Astrocyte (in vitro differentiated cells and primary cell): ENCODE data around the gene MAP4K2. TPM values are rescaled to one million over a fixed set of nuclear protein-coding genes. Genes with fewer than 3 reads are reported as not detected.

ENCODE experiments used
- DNase-seq: peaks from one replicate; pipeline ENCODE4 v3.0.0-alpha.2; 2010; ENCODE audit warnings: low read depth
- FAIRE-seq: peaks from 2 replicates; lab custom pipeline; 2011; peaks lifted over from hg19 to GRCh38; lab: Jason Lieb, UNC
- H2AFZ ChIP-seq: 2 replicates; pipeline ENCODE4 v1.6.0; 2012; ENCODE audit warnings: low read depth, low read length, inconsistent platforms
- H3K27ac ChIP-seq: 2 replicates; pipeline ENCODE4 v1.5.1; 2011; ENCODE audit warnings: low read depth, low read length, inconsistent platforms
- H3K27me3 ChIP-seq: 2 replicates; pipeline ENCODE4 v1.6.0; 2011; ENCODE audit warnings: low read length, inconsistent platforms; ENCODE audit not compliant: insufficient read depth
- H3K36me3 ChIP-seq: 2 replicates; pipeline ENCODE4 v1.5.1; 2011; ENCODE audit warnings: low read length, inconsistent platforms; ENCODE audit not compliant: insufficient read depth
- H3K4me1 ChIP-seq: 2 replicates; pipeline ENCODE4 v1.5.1; 2011; ENCODE audit warnings: low read length, inconsistent platforms; ENCODE audit not compliant: insufficient read depth
- H3K4me2 ChIP-seq: 2 replicates; pipeline ENCODE4 v1.6.0; 2012; ENCODE audit warnings: low read length, inconsistent platforms
- H3K4me3 ChIP-seq: 2 replicates; pipeline ENCODE4 v1.5.1; 2011; ENCODE audit warnings: low read depth, mild to moderate bottlenecking, low read length, inconsistent platforms; ENCODE audit not compliant: insufficient read depth
- H3K79me2 ChIP-seq: 2 replicates; pipeline ENCODE4 v1.6.0; 2012; ENCODE audit warnings: mild to moderate bottlenecking, low read length, inconsistent platforms; ENCODE audit not compliant: insufficient read depth
- H3K9ac ChIP-seq: 2 replicates; pipeline ENCODE4 v1.6.0; 2012; ENCODE audit warnings: mild to moderate bottlenecking, low read length, inconsistent platforms
- H3K9me3 ChIP-seq: 2 replicates; pipeline ENCODE4 v1.5.1; 2012; ENCODE audit warnings: low read depth, mild to moderate bottlenecking, low read length, inconsistent platforms; ENCODE audit not compliant: insufficient read depth
- H4K20me1 ChIP-seq: 2 replicates; pipeline ENCODE4 v1.6.0; 2012; ENCODE audit warnings: low read length, inconsistent platforms; ENCODE audit not compliant: insufficient read depth
- H3K27ac Mint-ChIP-seq: one replicate; pipeline ENCODE4 v1.8.0; 2021; ENCODE audit warnings: mild to moderate bottlenecking, mixed read lengths; ENCODE audit not compliant: unreplicated experiment
- H3K27me3 Mint-ChIP-seq: one replicate; pipeline ENCODE4 v1.8.0; 2021; ENCODE audit warnings: low read depth, mixed read lengths; ENCODE audit not compliant: unreplicated experiment
- H3K36me3 Mint-ChIP-seq: one replicate; pipeline ENCODE4 v1.8.0; 2021; ENCODE audit warnings: low read depth, mixed read lengths; ENCODE audit not compliant: unreplicated experiment
- H3K4me1 Mint-ChIP-seq: one replicate; pipeline ENCODE4 v1.8.0; 2021; ENCODE audit warnings: low read depth, mixed read lengths; ENCODE audit not compliant: unreplicated experiment
- H3K4me3 Mint-ChIP-seq: one replicate; pipeline ENCODE4 v1.8.0; 2021; ENCODE audit warnings: mild to moderate bottlenecking, moderate library complexity, mixed read lengths; ENCODE audit not compliant: unreplicated experiment
- H3K9me3 Mint-ChIP-seq: one replicate; pipeline ENCODE4 v1.8.0; 2021; ENCODE audit warnings: mild to moderate bottlenecking, mixed read lengths; ENCODE audit not compliant: unreplicated experiment
- CTCF ChIP-seq: IDR thresholded peaks from 2 replicates; pipeline ENCODE4 v1.5.1; 2011; ENCODE audit warnings: low read depth, mild to moderate bottlenecking, inconsistent platforms, low read length, moderate library complexity; ENCODE audit not compliant: insufficient read depth
- EZH2 ChIP-seq: IDR thresholded peaks from 2 replicates; pipeline ENCODE4 v1.6.1; 2012; ENCODE audit warnings: mild to moderate bottlenecking, low read length, inconsistent platforms; ENCODE audit not compliant: insufficient read depth
- total RNA-seq: library from RNA; stranded (reverse); gene quantifications from 2 replicates; pipeline ENCODE4 v1.2.1, GENCODE V29; 2021

MAP4K2 gene
- total RNA-seq, 1 donor from 2014 or later = 11.2 TPM

GRCh38 chr11:64760759-64761420 lies 42.1 kb downstream of the MAP4K2 start:
- FAIRE-seq (no peak), DNase-seq (no peak)
- Mint-ChIP-seq H3K4me3 (peak overlapping the region; percentile 54), H3K27me3 (no peaks in the 10 kb centered on the region), H3K27ac (peak overlapping the region; percentile 50), H3K9me3 (no peaks in the 10 kb centered on the region), H3K36me3 (peaks cover 11% of the 10 kb centered on the region), H3K4me1 (peaks cover 36% of the 10 kb centered on the region)
- no peaks in the 10 kb centered on the region for H3K27me3 ChIP-seq
- no peak overlapping the region for H2AFZ ChIP-seq
- H3K79me2 ChIP-seq = no peaks in the 10 kb centered on the region
- H3K9me3 ChIP-seq = no peaks in the 10 kb centered on the region
- no peak overlapping the region for H3K27ac ChIP-seq
- no peak for TF ChIP-seq EZH2
- TF ChIP-seq CTCF = no peak
- H3K36me3 ChIP-seq = peaks cover 22% of the 10 kb centered on the region
- H3K4me2 ChIP-seq = no peak overlapping the region
- H3K4me3 ChIP-seq = no peak overlapping the region
- H3K9ac ChIP-seq = no peak overlapping the region
- H4K20me1 ChIP-seq = peaks cover 52% of the 10 kb centered on the region
- H3K4me1 ChIP-seq = peaks cover 24% of the 10 kb centered on the region

DNA sequence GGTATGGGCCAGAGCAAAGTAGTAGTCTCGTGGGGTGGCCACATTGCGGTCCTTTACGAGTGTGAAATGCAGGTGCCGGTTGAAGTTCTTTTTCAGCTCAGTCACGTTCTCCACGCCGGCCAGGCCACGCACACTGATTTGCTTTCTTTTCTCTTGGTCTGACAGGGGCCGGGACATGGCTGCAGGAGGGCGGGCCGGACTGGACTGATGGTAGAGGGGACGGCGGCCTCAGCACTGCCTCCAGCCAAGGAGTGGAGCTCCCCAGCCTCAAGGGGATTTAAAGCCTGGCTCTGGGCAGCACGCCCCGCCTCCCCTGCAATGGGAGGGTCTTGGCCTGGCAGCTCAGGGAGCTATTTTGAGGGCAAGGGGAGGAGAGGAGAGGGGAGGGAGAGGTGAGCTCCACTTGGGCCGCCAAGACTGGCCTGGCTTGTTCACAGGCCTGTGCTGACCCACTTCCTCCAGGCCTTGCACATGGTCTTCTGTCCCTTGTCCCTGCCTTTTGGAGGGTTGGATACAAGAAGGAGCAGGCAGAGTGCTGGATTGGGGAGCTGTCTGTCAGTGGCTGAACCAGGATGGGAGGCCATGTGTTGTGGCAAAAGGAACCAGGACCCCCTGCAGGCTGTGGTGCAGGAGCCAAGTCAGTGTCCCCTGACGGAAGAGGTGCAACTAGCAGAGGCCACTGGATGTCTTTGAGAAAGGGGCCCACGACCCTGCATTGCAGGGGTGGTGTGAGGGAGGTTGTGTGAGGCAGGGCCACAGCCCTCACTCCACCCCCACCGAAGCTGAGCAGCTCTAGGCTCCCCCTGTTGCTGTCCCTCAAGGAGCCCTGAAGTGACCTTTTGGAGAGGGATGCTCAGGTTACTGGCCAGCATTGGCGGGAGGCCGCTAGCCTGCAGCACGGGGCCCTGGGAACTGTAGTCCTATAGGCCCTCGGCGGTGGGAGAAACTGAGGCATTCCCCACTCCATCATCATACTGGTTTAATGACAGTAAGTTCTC lies 43.0 kb downstream of the MAP4K2 start, which contains the start of gene PYGM:
PYGM (minus strand) TSS at position 253 of the 998 bp plus-strand sequence; CDS start at position 177, 76 bp downstream.
- no peak within 1 kb of the TSS for H3K4me2 ChIP-seq
- H3K9ac ChIP-seq = no peak within 1 kb of the TSS
- TF ChIP-seq EZH2 (no peak), CTCF (no peak)
- H3K79me2 ChIP-seq = no peaks in the 10 kb centered on the region
- H3K4me3 ChIP-seq = no peak within 1 kb of the TSS
- H3K27ac Mint-ChIP-seq = peak within 1 kb of the TSS; percentile 66
- H3K36me3 ChIP-seq = peaks cover 20% of the 10 kb centered on the region
- no peak within 1 kb of the TSS for H3K27ac ChIP-seq
- peaks cover 11% of the 10 kb centered on the region for H3K36me3 Mint-ChIP-seq
- H3K27me3 Mint-ChIP-seq = peaks cover 3% of the 10 kb centered on the region
- H4K20me1 ChIP-seq = peaks cover 46% of the 10 kb centered on the region
- no peaks in the 10 kb centered on the region for H3K27me3 ChIP-seq
- FAIRE-seq (no peak), DNase-seq (no peak)
- H2AFZ ChIP-seq = no peak within 1 kb of the TSS
- peak within 1 kb of the TSS; percentile 54 for H3K4me3 Mint-ChIP-seq
- peaks cover 36% of the 10 kb centered on the region for H3K4me1 Mint-ChIP-seq
- no peaks in the 10 kb centered on the region for H3K9me3 Mint-ChIP-seq
- peaks cover 24% of the 10 kb centered on the region for H3K4me1 ChIP-seq
- H3K9me3 ChIP-seq = no peaks in the 10 kb centered on the region
